Measurements from ENCODE around the gene B4GALNT2.
"Not testable (repeated sequence)": the region's sequence is repeated elsewhere in the genome, so short reads cannot be mapped to it uniquely, and the experiment has no call there.

- not testable (repeated sequence) for TF ChIP-seq CTCF (IDR thresholded peaks at IDR 0.05; ENCODE audit: control extremely low read depth in 1 of 3, insufficient read depth in 1 of 3, low read depth in 1 of 3, low read length in 3 of 3); POLR2AphosphoS5 (IDR thresholded peaks at IDR 0.05; ENCODE audit: low read depth, low read length); ATF2 (IDR thresholded peaks at IDR 0.05; ENCODE audit: low read length)
Measured at GRCh38 chr17:49170711-49171110, 38.1 kb downstream of the B4GALNT2 start.
